Keratinocyte (primary cell): Measurements from ENCODE around the gene PITX1.

ENCODE experiments used
- EZH2 ChIP-seq: IDR thresholded peaks from one replicate; pipeline ENCODE4 v1.6.1; 2012; ENCODE audit warnings: inconsistent platforms, mild to moderate bottlenecking, low read length, moderate library complexity
- TF ChIP-seq, protein P1 (sequence below), 3 experiments: IDR thresholded peaks in 1 of 3; conservative IDR thresholded peaks in 1 of 3; optimal IDR thresholded peaks in 1 of 3; 2 replicates in 2 of 3; 3 replicates in 1 of 3; pipeline versions ENCODE3 to v1.5.1; 2011; ENCODE audit warnings: low read length in 3 of 3, mild to moderate bottlenecking in 3 of 3, moderate library complexity in 2 of 3, control low read depth in 1 of 3, inconsistent platforms in 1 of 3; ENCODE audit not compliant: insufficient read depth in 2 of 3; ENCODE audit errors: extremely low read depth in 1 of 3

DNA sequence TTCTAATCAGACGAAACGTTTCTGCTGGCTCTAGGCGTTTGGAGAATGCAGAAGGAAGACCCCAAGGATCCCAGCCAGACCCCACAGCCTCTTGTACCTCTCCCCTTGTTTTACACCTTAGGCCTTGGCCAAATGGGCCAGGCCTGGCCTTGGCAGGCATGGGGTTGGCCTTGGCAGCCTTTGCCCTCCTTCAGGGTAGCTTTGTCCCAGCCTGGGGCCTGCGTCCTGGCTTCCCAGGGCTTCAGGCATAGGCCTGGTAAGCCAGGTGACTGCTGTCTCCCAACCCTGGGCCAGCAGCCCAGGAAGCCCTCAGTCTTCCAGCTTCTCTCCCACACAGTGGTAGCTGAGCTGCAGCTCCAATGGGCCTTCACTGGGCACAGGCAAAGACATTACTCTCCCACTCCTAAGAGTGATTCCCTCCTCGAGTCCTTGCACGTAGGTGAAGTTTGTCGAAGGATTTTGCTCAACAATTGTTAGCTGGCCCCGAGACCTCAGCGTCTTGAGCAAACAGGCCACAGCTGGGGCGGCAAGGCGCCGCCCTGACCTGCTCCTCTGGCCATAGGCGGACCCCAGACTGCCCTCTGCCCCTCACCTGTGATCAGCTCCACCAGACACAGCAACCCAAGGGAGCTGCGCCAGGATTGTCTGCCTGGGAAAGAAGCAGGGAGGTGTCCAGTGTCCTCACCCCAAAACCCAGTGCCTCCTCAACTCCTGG is 1.1 kb upstream of the PITX1 start:
- no peak for TF ChIP-seq EZH2
- TF ChIP-seq, protein P1, sequence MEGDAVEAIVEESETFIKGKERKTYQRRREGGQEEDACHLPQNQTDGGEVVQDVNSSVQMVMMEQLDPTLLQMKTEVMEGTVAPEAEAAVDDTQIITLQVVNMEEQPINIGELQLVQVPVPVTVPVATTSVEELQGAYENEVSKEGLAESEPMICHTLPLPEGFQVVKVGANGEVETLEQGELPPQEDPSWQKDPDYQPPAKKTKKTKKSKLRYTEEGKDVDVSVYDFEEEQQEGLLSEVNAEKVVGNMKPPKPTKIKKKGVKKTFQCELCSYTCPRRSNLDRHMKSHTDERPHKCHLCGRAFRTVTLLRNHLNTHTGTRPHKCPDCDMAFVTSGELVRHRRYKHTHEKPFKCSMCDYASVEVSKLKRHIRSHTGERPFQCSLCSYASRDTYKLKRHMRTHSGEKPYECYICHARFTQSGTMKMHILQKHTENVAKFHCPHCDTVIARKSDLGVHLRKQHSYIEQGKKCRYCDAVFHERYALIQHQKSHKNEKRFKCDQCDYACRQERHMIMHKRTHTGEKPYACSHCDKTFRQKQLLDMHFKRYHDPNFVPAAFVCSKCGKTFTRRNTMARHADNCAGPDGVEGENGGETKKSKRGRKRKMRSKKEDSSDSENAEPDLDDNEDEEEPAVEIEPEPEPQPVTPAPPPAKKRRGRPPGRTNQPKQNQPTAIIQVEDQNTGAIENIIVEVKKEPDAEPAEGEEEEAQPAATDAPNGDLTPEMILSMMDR (optimal IDR thresholded peaks at IDR 0.05 in 1 of 3, IDR thresholded peaks at IDR 0.05 in 1 of 3, conservative IDR thresholded peaks at IDR 0.05 in 1 of 3; ENCODE audit: extremely low read depth in 1 of 3, insufficient read depth in 2 of 3, low read length in 3 of 3) = no peak
